Suprapubic skin (tissue), 4 donors: Measurements from ENCODE around the gene C15orf39. TPM values are rescaled to one million over a fixed set of nuclear protein-coding genes. Genes with fewer than 3 reads are reported as not detected.

Experiments used
- DNase-seq, 2 donors: peaks; one replicate each; pipeline ENCODE4 v3.0.0-alpha.2; 2019; ENCODE audit warnings: low spot score in 2 of 2
- H3K27ac ChIP-seq: fragments of 200-600 bp; sonication (generic); one replicate; pipeline ENCODE4 v1.5.1; 2019
- H3K27me3 ChIP-seq: fragments of 200-600 bp; sonication (generic); one replicate; pipeline ENCODE4 v1.5.1; 2019
- H3K36me3 ChIP-seq: fragments of 200-600 bp; sonication (generic); one replicate; pipeline ENCODE4 v1.5.1; 2019
- H3K4me1 ChIP-seq: fragments of 200-600 bp; sonication (generic); one replicate; pipeline ENCODE4 v1.5.1; 2019
- H3K4me3 ChIP-seq: fragments of 200-600 bp; sonication (generic); one replicate; pipeline ENCODE4 v1.5.1; 2019; ENCODE audit warnings: mild to moderate bottlenecking
- H3K9me3 ChIP-seq: fragments of 200-600 bp; sonication (generic); one replicate; pipeline ENCODE4 v1.5.1; 2019
- CTCF ChIP-seq, 2 donors: fragments of 200-600 bp in 1 of 2; fragments of 450-650 bp in 1 of 2; sonication (generic) in 1 of 2; IDR thresholded peaks; one replicate each; pipeline ENCODE4 v1.5.1; 2016 to 2019; ENCODE audit warnings: antibody characterized with exemption in 2 of 2, mild to moderate bottlenecking in 1 of 2, moderate library complexity in 1 of 2
- EP300 ChIP-seq: sonication (generic); formaldehyde crosslinking; IDR thresholded peaks from one replicate; pipeline ENCODE4 v1.6.1; 2017; ENCODE audit warnings: antibody characterized with exemption
- POLR2A ChIP-seq, 2 donors: fragments of 450-650 bp; IDR thresholded peaks; one replicate each; pipeline ENCODE4 v1.6.1; 2017; ENCODE audit warnings: antibody characterized with exemption in 2 of 2, mild to moderate bottlenecking in 2 of 2, moderate library complexity in 2 of 2
- POLR2AphosphoS5 ChIP-seq, 3 donors: sonication (generic); formaldehyde crosslinking; IDR thresholded peaks; one replicate each; pipeline ENCODE4 v1.6.1; 2017; ENCODE audit warnings: antibody characterized with exemption in 3 of 3
- WGBS: methylation state at CpG from one replicate; pipeline ENCODE4 v1.1.5; 2018; 5-methylcytosine and 5-hydroxymethylcytosine counted together
- total RNA-seq, 4 donors: library from RNA; depleted of rRNA; stranded (reverse); fragments of >200 nt; gene quantifications; one replicate each; pipeline ENCODE4 v1.1.0, GENCODE V29; 2016

C15orf39 gene
- total RNA-seq, 4 donors from 2014 or later: 33.0 to 35.2 (median 33.3) TPM

GRCh38 chr15:75154461-75155062, 47.1 kb upstream of the C15orf39 start:
- peaks cover 17% of the 10 kb centered on the region for H3K4me1 ChIP-seq
- DNase-seq: peak in 1 of 2 donors; percentile 35
- H3K9me3 ChIP-seq: no peaks in the 10 kb centered on the region
- 88% methylated on average over 7 of the region's 7 CpGs for WGBS
- H3K4me3 ChIP-seq: no peak overlapping the region
- TF ChIP-seq POLR2A (IDR thresholded peaks at IDR 0.05): no peak
- no peak for TF ChIP-seq POLR2AphosphoS5 (IDR thresholded peaks at IDR 0.05)
- TF ChIP-seq EP300: no peak
- TF ChIP-seq CTCF (IDR thresholded peaks at IDR 0.05): no peak
- H3K27ac ChIP-seq: no peak overlapping the region
- H3K36me3 ChIP-seq: no peaks in the 10 kb centered on the region
- H3K27me3 ChIP-seq: no peaks in the 10 kb centered on the region

GRCh38 chr15:75156326-75157215, 45.1 kb upstream of the C15orf39 start:
- H3K9me3 ChIP-seq: no peaks in the 10 kb centered on the region
- no peak for DNase-seq
- no peaks in the 10 kb centered on the region for H3K36me3 ChIP-seq
- WGBS: 84% methylated on average over 7 of the region's 12 CpGs
- no peaks in the 10 kb centered on the region for H3K27me3 ChIP-seq
- TF ChIP-seq CTCF (IDR thresholded peaks at IDR 0.05) (no peak), EP300 (no peak), POLR2A (IDR thresholded peaks at IDR 0.05) (no peak), POLR2AphosphoS5 (IDR thresholded peaks at IDR 0.05) (no peak)
- H3K4me3 ChIP-seq: no peak overlapping the region
- peaks cover 10% of the 10 kb centered on the region for H3K4me1 ChIP-seq
- H3K27ac ChIP-seq: no peak overlapping the region

- H3K4me3 ChIP-seq: no peak overlapping the region
- H3K27ac ChIP-seq: no peak overlapping the region
- no peak for TF ChIP-seq CTCF (IDR thresholded peaks at IDR 0.05)
- TF ChIP-seq EP300: no peak
- TF ChIP-seq POLR2AphosphoS5 (IDR thresholded peaks at IDR 0.05): no peak
- no peak for TF ChIP-seq POLR2A (IDR thresholded peaks at IDR 0.05)
- no peaks in the 10 kb centered on the region for H3K9me3 ChIP-seq
- WGBS: 93% methylated on average over 3 of the region's 7 CpGs
- no peak for DNase-seq
- H3K4me1 ChIP-seq: no peaks in the 10 kb centered on the region
- H3K36me3 ChIP-seq: no peaks in the 10 kb centered on the region
- no peaks in the 10 kb centered on the region for H3K27me3 ChIP-seq
Observed at GRCh38 chr15:75158402-75158801, 43.3 kb upstream of the C15orf39 start.

- no peak for TF ChIP-seq POLR2AphosphoS5 (IDR thresholded peaks at IDR 0.05)
- no peak for TF ChIP-seq POLR2A (IDR thresholded peaks at IDR 0.05)
- no peak for TF ChIP-seq CTCF (IDR thresholded peaks at IDR 0.05)
- no peak for TF ChIP-seq EP300
- no peak for DNase-seq
- Histone ChIP-seq H3K36me3 (no peaks in the 10 kb centered on the region), H3K27me3 (no peaks in the 10 kb centered on the region), H3K27ac (no peak overlapping the region), H3K9me3 (no peaks in the 10 kb centered on the region), H3K4me3 (no peak overlapping the region), H3K4me1 (no peaks in the 10 kb centered on the region)
- WGBS: 56% methylated on average over 1 of the region's 1 CpG
Observed at GRCh38 chr15:75159244-75159643, 42.4 kb upstream of the C15orf39 start.
